NCI-H1694 (cell line): ENCODE measurements around the gene CTDSP2.
"Not testable (repeated sequence)": the region's sequence is repeated elsewhere in the genome, so short reads cannot be mapped to it uniquely, and the experiment has no call there.

Experiments used
- DNase-seq: peaks from one replicate; lab custom pipeline; 2025; lab: John Stamatoyannopoulos, UW

CTDSP2 gene

GRCh38 chr12:57835366-57836288 is 10.9 kb downstream of the CTDSP2 start:
- no peak for DNase-seq

GRCh38 chr12:57834086-57834876 is 12.2 kb downstream of the CTDSP2 start:
- no peak for DNase-seq

- DNase-seq: no peak
These were observed 12.9 kb downstream of the CTDSP2 start for GRCh38 chr12:57833672-57834071.

DNA sequence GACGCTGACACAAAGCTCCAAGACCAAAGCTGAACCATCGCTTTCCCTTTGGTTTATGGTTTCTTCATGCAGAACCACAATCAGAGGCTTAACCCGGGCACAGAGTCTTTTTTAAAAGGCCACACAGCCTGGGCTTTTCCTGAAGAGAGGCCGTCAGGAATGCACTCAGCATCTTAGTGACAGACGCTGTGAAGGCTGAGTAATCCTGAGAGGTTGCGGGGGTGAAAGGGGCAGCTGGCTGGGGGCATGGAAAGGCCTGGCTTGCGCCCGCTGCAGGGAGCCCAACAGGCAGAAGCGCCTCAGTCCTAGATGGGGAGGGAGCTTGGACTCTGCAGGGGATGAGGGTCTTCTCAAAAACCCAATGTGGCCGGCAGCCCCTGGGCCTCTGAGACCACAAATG is 13.6 kb downstream of the CTDSP2 start:
- DNase-seq: no peak

GRCh38 chr12:57830393-57830792 is 16.1 kb downstream of the CTDSP2 start:
- no peak for DNase-seq

- DNase-seq: no peak
These were observed 17.3 kb downstream of the CTDSP2 start for GRCh38 chr12:57829025-57829777.

GRCh38 chr12:57826966-57827365 is 19.6 kb downstream of the CTDSP2 start:
- DNase-seq: no peak

DNA sequence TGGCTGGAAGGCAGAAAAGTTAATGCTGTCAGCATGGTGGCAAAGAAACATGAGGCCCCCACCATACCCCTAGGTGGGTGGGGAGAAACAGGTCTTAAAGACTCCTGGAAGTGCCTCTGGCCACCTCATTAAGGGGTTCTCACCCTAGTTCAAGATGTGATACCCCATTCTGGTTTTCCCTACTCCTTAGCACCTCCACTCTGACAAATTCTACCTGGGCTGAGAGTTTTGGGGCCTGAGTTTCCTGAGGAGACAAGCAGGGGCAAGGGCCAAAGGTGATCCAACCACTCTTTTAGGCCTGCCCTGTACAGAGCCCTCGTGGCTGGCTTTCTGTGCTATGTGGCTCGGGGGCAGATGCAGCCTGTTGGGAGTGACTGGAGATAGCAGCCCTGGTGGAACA is 20.1 kb downstream of the CTDSP2 start:
- DNase-seq: no peak

- no peak for DNase-seq
These were observed 21.1 kb downstream of the CTDSP2 start for GRCh38 chr12:57825451-57825850.

DNA sequence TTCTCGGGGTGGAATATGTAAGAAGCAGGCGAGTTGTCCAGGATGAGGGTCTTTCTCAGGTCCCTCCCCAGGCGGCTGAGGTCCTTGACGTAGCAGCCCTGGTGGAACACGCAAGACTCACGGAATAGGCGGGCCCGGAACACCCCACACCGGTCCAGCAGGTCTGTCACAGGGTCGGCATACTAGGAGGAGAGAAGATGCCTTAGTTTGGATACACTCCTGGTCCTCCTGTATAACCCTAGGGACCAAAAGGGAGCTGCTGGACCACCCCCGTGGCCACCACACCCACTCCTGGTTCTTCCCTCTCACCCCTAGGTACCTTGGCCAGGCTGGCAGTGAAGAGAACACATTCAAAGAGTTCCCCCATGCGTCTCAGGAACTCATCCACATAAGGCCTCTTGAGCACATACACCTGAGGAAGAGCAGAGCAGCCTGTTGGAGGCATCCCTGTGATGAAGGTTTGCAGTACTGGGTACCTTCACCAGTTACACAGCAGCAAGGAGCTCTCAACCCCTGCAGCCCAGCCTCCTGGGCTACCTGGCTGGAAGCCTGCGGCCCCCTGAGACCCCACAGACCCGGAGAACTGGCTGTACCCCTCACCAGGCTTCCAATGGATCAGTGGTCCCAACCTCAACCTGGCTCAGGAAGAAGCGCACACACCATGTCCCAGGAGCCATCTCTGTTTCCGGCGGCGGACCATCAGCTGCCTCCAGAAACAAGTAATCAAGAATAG is 22.5 kb downstream of the CTDSP2 start:
- DNase-seq: no peak

DNA sequence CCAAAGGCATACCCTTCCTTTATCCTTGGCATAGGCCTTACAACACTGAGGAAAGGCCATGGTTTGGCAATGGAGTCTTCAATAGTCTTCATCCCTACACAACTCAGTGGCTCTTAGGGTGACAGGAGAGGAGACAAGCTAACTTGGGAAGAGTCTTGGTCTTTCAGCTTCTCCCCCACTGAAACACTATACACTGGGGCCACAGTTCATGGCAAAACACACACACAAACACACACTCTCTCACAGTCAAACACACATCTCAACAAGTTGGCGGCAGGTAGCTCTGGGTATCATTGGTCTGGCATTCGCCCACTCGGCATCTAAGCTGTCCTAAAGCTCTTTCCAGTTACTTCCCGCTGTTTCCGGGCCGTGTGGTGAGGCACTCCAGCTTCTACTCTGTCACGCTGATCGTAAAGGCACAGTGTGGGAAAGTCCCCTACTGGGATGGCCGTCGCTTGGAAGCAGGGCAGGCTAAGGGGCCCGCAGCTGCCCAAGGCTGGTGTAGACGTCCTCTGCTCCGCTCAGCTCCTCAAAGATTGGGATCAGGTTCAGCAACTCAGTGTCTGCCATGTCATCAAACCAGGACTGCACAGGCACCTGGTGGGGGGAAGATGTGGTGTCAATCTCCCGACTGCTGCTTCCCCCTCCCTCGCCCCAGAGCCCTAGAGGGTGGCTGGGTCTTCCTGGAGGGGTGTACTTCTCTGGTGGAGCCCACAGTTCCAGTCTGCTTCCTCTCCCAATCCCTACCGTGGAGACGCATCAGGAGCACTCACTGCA is 23.2 kb downstream of the CTDSP2 start:
- no peak for DNase-seq

DNA sequence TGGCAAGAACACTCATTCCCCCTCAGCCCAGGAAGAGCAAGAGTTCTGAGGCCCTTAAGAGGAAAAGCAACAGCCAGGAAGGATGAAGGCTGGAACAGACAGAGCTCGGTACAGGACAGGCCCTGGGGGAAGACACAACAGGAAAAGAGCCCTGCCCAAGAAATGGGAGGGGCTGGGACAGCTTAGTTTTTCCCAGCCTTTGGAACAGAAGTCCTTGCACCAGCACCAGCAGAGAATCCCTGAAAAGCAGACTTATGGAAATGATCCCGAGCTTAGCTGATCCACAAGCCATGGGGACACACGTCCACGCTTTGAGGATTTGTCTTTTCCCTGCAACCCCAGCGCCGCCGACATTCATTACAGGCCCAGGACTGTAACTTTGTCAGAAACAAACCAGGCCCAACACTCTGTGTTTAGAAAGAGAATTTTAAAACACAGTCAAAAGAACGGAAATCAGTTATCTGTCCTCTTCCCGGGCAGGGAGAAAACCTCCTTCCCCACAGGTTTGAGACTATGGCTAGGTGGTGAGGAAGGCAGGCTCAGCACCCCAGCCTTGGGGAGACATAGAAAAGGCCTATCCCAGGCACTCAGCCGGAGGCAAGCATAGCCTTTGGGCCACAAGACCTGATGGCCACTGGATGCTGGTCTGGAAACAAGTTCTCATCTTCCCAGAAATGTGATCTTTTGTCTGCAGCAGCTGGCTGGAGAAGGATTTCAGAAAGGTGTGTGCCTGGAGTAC is 24.0 kb downstream of the CTDSP2 start:
- no peak for DNase-seq

DNA sequence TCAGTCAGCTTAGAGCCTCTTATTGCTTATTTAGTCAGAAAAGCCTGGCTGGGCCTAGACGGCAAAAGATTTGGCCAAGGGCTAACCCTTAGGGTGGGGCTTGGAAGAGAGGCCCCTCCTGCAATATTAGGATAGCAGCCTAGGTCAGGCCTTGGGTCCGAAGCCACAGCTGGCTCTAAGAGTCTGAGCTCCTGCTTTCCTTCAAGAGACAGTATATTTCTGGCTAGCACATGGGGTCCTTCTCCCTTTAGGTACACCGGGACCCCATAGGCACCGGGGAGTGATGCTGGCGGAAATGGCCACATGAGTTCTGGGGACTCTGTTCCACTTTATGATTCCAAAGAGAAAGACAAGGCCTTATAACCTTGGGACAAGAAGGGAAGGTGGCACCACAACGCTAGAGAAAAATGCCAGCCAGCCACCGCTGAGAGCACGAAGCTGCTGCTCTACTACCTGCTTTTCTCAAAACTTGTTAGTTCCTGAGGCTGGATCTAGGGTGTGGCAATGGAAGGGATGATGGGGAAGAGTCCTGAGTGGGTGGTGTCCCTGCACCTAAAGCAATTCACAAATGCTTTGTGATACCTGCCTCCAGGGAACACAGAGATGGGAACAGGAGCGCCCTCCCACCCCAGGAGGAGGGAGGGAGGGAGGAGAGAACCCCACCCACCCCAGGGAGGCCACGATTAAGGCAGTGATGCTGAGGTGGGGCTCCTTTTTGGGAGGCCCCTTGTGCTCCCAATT is 24.9 kb downstream of the CTDSP2 start:
- no peak for DNase-seq

DNA sequence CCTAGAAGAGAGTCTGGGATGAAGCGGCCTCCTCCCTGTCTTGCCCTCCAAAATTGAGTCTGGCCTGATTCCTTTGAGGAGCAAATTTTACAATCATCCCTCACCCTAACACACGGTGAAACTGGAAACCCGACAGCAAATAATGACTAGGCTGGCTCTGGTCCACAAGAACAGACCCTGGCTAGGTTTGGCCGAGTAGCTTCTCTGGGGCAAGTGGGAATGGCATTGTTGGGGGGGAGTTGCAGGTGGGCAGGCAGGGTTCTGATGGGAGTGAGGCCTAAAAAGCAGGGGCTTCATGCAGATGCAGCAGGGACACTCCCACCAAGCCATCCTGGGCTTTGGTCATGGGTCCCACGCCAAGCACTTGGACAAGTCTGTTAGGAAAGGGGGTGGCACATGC is 25.5 kb downstream of the CTDSP2 start:
- not testable (repeated sequence) for DNase-seq

DNA sequence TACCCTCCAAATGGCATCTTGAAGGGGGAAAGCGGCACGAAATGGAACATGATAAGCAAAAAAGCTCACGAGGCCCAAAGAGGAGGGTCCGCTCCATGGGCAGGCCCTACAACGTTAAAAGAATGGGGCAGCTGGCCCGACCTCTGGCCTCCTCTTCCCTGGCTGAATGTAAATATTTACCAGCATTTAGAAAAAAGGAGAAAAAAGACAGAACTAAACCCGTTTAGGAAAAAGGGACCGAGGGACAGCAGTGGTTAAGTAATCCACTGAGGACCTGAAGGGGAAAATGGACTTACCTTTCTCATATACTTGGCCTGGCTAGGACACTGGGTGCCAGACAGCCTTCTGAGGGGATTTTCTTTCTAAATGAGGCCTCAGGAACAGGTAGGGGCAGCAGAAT is 26.4 kb downstream of the CTDSP2 start:
- DNase-seq: not testable (repeated sequence)

DNA sequence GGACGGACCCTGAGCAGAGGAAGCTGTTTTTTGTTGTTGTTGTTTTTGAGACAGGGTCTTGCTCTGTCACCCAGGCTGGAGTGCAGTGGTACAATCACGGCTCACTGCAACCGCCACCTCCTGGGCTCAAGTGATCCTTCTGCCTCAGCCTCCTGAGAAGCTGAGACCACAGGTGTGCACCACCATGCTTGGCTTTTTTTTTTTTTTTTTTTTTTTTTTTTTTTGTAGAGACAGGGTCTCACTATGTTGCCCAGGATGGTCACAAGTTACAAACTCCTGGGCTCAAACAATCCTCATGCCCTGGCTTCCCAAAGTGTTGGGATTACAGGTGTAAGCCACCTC is 28.6 kb downstream of the CTDSP2 start:
- not testable (repeated sequence) for DNase-seq

DNA sequence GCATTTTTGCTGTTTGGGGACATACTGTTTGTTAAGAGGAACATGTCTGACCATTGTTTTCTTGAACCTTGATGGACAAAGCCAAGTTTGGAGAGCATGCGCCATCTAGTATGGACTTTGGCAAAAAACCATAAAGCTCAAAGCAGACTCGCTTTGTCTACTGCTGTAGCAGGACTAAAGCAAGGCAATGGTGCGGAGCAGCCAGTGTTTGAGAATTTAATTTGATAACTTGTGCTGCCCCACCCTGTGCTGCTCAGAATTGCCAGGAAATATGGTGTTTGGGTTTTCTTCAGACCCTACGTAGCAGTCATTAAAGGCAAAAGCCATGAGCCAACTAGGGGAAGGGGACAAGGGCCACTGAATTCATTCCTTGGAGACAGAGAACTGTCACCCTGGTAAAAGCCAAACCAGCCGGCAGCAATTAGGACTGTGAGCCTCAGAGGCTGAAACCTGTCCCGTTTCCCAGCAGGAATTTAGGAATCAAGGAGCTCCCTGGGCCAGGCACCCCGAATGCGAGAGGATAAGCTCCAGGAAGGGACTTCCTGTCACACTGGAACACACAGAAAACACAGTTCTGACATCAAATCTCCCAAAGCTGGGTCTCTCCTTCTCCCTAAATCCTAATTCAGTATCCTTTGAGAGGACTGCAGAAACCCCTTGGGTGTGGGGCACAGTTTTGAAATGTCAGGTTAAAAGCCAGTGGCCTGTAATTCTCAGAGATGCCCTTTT is 29.1 kb downstream of the CTDSP2 start:
- DNase-seq: no peak

DNA sequence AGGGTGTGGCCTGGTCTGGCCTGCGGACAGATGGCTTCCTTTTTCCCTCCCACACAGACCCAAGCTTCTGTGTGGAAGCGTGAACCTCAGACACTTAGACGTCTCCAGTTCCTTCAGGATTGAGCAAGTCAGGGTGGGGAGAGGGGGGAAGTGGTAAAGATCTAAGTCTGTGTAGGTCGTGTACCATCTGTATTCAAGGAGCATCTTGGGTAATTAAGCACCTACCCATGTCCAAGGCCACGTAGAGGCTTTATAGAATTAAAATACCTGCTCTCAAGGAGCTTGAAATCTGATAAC is 29.7 kb downstream of the CTDSP2 start:
- DNase-seq: no peak
